Measurements from ENCODE around the gene PTPRM. TPM values are rescaled to one million over a fixed set of nuclear protein-coding genes. Genes with fewer than 3 reads are reported as not detected.
A peak's percentile ranks its signal among the peaks of the same experiment; 100 is the strongest.

The PTPRM gene
- total and polyA plus RNA-seq, 4 donors, result 9.2 to 23.0 (median 12.7) TPM

DNA sequence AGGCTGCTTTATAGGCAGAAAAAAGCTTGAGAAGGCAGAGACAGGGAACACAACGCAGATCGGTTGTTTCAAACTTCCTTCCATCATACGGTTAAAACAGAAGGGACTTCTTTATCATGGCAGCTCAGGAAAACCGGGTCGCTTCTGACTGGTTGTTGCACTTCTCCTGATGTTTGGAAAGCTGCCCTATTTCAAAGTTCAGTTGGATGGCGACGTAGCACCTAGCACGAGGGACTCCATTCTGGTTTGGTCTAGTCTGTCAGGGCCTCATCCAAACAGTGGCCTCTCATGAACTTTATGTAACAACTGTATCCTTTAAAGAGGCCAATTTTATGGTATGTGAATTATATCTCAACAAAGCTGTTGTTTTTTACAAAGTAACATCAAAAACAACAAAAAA is 832.0 kb downstream of the PTPRM start:
- no peaks in the 10 kb centered on the region for H3K9me3 ChIP-seq (ENCODE audit: control insufficient read depth in 4 of 4, low read length in 3 of 4)
- TF ChIP-seq HNF4A (conservative IDR thresholded peaks at IDR 0.05) (peak; percentile 18 to 46), JUND (IDR thresholded peaks at IDR 0.05) (no peak)
- H3K27me3 ChIP-seq (ENCODE audit: control insufficient read depth in 4 of 4, insufficient read depth in 4 of 4, low read length in 3 of 4), result no peaks in the 10 kb centered on the region
- no peak overlapping the region for H3K9ac ChIP-seq (ENCODE audit: low read depth in 1 of 2, low read length in 2 of 2)
- H3K27ac ChIP-seq (ENCODE audit: low read depth in 1 of 2, low read length in 2 of 2), result no peak overlapping the region
- H3K4me1 ChIP-seq (ENCODE audit: control insufficient read depth in 4 of 4, insufficient read depth in 4 of 4, low read length in 3 of 4), result no peaks in the 10 kb centered on the region
- DNase-seq (ENCODE audit: low spot score), result no peak
- 51% methylated on average over 8 of the region's 8 CpGs for WGBS
- H3K36me3 ChIP-seq (ENCODE audit: control insufficient read depth in 4 of 4, insufficient read depth in 3 of 4, low read depth in 1 of 4, low read length in 3 of 4), result peaks cover 0 to 4% (median 0%) of the 10 kb centered on the region in 4 donors
- H3K4me3 ChIP-seq (ENCODE audit: low read depth in 1 of 3, low read length in 3 of 3), result no peak overlapping the region

DNA sequence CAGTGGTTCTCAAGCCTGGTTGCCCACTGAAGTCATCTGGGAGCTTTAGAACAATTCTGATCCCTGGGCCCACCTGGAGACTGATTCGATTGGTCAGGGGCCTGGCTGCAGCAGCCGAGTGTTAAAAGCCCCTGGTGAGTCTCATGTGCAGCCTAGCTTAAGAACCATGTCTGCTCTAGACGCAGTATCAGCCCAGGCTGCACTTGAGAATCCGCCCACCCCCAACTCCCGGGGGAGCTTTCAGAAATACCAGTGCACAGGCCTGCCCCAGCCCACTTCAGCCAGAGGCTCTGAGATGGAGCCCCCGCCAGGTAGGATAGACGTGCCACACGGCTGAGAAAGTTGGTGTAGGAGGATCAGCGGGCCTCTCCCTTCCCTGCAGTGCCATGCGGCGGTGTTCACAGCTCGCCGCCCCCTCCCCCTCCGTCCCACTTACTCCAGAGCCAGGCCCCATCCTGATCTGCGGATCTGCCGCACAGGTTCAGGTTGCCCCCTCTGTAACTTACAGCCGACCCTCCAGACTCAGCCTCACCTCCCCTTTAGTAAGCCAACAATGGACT is 833.2 kb downstream of the PTPRM start:
- Histone ChIP-seq H3K9ac (ENCODE audit: low read depth in 1 of 2, low read length in 2 of 2) (no peak overlapping the region), H3K27me3 (ENCODE audit: control insufficient read depth in 4 of 4, insufficient read depth in 4 of 4, low read length in 3 of 4) (no peaks in the 10 kb centered on the region), H3K27ac (ENCODE audit: low read depth in 1 of 2, low read length in 2 of 2) (no peak overlapping the region), H3K4me1 (ENCODE audit: control insufficient read depth in 4 of 4, insufficient read depth in 4 of 4, low read length in 3 of 4) (no peaks in the 10 kb centered on the region), H3K9me3 (ENCODE audit: control insufficient read depth in 4 of 4, low read length in 3 of 4) (no peaks in the 10 kb centered on the region), H3K4me3 (ENCODE audit: low read depth in 1 of 3, low read length in 3 of 3) (no peak overlapping the region), H3K36me3 (ENCODE audit: control insufficient read depth in 4 of 4, insufficient read depth in 3 of 4, low read depth in 1 of 4, low read length in 3 of 4) (peaks cover 0 to 2% (median 0%) of the 10 kb centered on the region in 4 donors)
- WGBS, result 95% methylated on average over 17 of the region's 17 CpGs
- TF ChIP-seq FOXA2 (IDR thresholded peaks at IDR 0.05), result no peak
- TF ChIP-seq, protein P1, sequence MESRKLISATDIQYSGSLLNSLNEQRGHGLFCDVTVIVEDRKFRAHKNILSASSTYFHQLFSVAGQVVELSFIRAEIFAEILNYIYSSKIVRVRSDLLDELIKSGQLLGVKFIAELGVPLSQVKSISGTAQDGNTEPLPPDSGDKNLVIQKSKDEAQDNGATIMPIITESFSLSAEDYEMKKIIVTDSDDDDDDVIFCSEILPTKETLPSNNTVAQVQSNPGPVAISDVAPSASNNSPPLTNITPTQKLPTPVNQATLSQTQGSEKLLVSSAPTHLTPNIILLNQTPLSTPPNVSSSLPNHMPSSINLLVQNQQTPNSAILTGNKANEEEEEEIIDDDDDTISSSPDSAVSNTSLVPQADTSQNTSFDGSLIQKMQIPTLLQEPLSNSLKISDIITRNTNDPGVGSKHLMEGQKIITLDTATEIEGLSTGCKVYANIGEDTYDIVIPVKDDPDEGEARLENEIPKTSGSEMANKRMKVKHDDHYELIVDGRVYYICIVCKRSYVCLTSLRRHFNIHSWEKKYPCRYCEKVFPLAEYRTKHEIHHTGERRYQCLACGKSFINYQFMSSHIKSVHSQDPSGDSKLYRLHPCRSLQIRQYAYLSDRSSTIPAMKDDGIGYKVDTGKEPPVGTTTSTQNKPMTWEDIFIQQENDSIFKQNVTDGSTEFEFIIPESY (IDR thresholded peaks at IDR 0.05), result no peak
- TF ChIP-seq RAD21 (IDR thresholded peaks at IDR 0.05), result no peak
- TF ChIP-seq NR2F2 (IDR thresholded peaks at IDR 0.05), result no peak
- no peak for TF ChIP-seq HNF4A (conservative IDR thresholded peaks at IDR 0.05)
- TF ChIP-seq TAF1 (conservative IDR thresholded peaks at IDR 0.05), result no peak
- no peak for TF ChIP-seq RXRA (IDR thresholded peaks at IDR 0.05)
- TF ChIP-seq, protein P2, sequence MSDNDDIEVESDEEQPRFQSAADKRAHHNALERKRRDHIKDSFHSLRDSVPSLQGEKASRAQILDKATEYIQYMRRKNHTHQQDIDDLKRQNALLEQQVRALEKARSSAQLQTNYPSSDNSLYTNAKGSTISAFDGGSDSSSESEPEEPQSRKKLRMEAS (IDR thresholded peaks at IDR 0.05), result no peak
- no peak for TF ChIP-seq YY1 (IDR thresholded peaks at IDR 0.05)
- TF ChIP-seq, protein P3, sequence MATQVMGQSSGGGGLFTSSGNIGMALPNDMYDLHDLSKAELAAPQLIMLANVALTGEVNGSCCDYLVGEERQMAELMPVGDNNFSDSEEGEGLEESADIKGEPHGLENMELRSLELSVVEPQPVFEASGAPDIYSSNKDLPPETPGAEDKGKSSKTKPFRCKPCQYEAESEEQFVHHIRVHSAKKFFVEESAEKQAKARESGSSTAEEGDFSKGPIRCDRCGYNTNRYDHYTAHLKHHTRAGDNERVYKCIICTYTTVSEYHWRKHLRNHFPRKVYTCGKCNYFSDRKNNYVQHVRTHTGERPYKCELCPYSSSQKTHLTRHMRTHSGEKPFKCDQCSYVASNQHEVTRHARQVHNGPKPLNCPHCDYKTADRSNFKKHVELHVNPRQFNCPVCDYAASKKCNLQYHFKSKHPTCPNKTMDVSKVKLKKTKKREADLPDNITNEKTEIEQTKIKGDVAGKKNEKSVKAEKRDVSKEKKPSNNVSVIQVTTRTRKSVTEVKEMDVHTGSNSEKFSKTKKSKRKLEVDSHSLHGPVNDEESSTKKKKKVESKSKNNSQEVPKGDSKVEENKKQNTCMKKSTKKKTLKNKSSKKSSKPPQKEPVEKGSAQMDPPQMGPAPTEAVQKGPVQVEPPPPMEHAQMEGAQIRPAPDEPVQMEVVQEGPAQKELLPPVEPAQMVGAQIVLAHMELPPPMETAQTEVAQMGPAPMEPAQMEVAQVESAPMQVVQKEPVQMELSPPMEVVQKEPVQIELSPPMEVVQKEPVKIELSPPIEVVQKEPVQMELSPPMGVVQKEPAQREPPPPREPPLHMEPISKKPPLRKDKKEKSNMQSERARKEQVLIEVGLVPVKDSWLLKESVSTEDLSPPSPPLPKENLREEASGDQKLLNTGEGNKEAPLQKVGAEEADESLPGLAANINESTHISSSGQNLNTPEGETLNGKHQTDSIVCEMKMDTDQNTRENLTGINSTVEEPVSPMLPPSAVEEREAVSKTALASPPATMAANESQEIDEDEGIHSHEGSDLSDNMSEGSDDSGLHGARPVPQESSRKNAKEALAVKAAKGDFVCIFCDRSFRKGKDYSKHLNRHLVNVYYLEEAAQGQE (IDR thresholded peaks at IDR 0.05), result no peak
- TF ChIP-seq EGR1 (IDR thresholded peaks at IDR 0.05; ENCODE audit: low read depth in 2 of 2), result no peak
- TF ChIP-seq HNF4G (IDR thresholded peaks at IDR 0.05), result no peak
- TF ChIP-seq SP1 (IDR thresholded peaks at IDR 0.05), result no peak
- TF ChIP-seq FOXA1 (IDR thresholded peaks at IDR 0.05), result no peak
- TF ChIP-seq, protein P4, sequence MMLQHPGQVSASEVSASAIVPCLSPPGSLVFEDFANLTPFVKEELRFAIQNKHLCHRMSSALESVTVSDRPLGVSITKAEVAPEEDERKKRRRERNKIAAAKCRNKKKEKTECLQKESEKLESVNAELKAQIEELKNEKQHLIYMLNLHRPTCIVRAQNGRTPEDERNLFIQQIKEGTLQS (IDR thresholded peaks at IDR 0.05), result no peak
- TF ChIP-seq JUND (IDR thresholded peaks at IDR 0.05), result no peak
- TF ChIP-seq, protein P5, sequence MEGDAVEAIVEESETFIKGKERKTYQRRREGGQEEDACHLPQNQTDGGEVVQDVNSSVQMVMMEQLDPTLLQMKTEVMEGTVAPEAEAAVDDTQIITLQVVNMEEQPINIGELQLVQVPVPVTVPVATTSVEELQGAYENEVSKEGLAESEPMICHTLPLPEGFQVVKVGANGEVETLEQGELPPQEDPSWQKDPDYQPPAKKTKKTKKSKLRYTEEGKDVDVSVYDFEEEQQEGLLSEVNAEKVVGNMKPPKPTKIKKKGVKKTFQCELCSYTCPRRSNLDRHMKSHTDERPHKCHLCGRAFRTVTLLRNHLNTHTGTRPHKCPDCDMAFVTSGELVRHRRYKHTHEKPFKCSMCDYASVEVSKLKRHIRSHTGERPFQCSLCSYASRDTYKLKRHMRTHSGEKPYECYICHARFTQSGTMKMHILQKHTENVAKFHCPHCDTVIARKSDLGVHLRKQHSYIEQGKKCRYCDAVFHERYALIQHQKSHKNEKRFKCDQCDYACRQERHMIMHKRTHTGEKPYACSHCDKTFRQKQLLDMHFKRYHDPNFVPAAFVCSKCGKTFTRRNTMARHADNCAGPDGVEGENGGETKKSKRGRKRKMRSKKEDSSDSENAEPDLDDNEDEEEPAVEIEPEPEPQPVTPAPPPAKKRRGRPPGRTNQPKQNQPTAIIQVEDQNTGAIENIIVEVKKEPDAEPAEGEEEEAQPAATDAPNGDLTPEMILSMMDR (IDR thresholded peaks at IDR 0.05; ENCODE audit: low read depth, low read length, missing input control), result no peak
- TF ChIP-seq GABPA (IDR thresholded peaks at IDR 0.05 in 1 of 2, conservative IDR thresholded peaks at IDR 0.05 in 1 of 2), result no peak
- no peak for DNase-seq (ENCODE audit: low spot score)
